ENCODE data around the gene FBXO38.

DNA sequence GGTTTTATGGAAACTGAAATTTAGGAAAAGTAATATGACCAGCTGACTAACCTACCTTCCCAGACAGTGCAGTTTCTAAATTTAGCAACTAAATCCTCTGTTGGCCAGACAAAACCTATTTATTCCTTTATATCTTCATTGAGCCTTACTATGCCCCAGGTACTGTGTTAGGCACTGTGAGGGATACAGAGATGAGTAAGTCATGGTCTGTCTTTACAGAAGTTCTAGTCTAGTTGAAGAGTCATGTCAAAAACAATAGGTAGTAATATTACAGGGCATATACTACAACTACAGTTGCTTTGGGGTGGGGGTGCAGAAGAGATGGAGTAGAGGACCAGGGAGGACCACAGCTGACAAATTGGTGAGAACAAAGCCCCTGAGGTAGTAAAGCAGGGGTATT lies 42.8 kb downstream of the FBXO38 start:
- TF ChIP-seq, protein P1, sequence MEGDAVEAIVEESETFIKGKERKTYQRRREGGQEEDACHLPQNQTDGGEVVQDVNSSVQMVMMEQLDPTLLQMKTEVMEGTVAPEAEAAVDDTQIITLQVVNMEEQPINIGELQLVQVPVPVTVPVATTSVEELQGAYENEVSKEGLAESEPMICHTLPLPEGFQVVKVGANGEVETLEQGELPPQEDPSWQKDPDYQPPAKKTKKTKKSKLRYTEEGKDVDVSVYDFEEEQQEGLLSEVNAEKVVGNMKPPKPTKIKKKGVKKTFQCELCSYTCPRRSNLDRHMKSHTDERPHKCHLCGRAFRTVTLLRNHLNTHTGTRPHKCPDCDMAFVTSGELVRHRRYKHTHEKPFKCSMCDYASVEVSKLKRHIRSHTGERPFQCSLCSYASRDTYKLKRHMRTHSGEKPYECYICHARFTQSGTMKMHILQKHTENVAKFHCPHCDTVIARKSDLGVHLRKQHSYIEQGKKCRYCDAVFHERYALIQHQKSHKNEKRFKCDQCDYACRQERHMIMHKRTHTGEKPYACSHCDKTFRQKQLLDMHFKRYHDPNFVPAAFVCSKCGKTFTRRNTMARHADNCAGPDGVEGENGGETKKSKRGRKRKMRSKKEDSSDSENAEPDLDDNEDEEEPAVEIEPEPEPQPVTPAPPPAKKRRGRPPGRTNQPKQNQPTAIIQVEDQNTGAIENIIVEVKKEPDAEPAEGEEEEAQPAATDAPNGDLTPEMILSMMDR (IDR thresholded peaks at IDR 0.05): no peak
- TF ChIP-seq SMC3 (IDR thresholded peaks at IDR 0.05; ENCODE audit: low read depth, low read length) (no peak), MXI1 (IDR thresholded peaks at IDR 0.05; ENCODE audit: low read depth, low read length) (no peak), RXRA (IDR thresholded peaks at IDR 0.05; ENCODE audit: borderline replicate concordance, low read depth) (no peak), NFIC (IDR thresholded peaks at IDR 0.05; ENCODE audit: borderline replicate concordance) (no peak), FOXM1 (IDR thresholded peaks at IDR 0.05; ENCODE audit: low read depth) (no peak), POLR2AphosphoS5 (IDR thresholded peaks at IDR 0.05; ENCODE audit: low read depth, low read length) (no peak), EZH2phosphoT487 (IDR thresholded peaks at IDR 0.05; ENCODE audit: borderline replicate concordance, low read depth) (no peak), JUND (IDR thresholded peaks at IDR 0.05) (no peak), RAD21 (IDR thresholded peaks at IDR 0.05; ENCODE audit: low read length) (no peak), TEAD4 (IDR thresholded peaks at IDR 0.05; ENCODE audit: borderline replicate concordance, insufficient read depth) (no peak)
- TF ChIP-seq, protein P2, sequence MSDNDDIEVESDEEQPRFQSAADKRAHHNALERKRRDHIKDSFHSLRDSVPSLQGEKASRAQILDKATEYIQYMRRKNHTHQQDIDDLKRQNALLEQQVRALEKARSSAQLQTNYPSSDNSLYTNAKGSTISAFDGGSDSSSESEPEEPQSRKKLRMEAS (IDR thresholded peaks at IDR 0.05; ENCODE audit: low read depth): no peak
- TF ChIP-seq, protein P3, sequence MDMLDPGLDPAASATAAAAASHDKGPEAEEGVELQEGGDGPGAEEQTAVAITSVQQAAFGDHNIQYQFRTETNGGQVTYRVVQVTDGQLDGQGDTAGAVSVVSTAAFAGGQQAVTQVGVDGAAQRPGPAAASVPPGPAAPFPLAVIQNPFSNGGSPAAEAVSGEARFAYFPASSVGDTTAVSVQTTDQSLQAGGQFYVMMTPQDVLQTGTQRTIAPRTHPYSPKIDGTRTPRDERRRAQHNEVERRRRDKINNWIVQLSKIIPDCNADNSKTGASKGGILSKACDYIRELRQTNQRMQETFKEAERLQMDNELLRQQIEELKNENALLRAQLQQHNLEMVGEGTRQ (IDR thresholded peaks at IDR 0.05; ENCODE audit: borderline replicate concordance, low read depth, low read length): no peak
